Measurements from ENCODE around the gene HSD3B2.

HSD3B2 gene

DNA sequence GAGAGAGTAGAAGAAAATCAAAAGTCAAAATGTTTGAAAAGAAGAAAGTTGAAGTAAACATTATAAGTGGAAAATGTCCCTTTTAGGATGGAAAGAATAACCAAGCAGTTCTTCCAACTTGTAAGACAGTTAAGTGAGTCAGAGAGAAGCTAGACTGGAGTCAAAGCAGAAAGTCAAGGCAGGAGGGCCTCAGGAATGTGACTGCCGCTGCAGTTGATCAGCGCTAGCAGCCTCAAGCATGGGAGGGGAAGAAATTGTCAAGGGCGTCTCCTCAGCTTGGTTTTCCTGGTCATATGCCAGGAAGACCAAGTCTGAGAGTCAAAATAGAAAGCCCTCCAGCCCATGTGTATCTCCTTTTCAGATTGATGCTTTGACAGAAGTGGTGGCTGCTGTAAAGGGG lies 23.2 kb upstream of the HSD3B2 start:
- no peak overlapping the region for H3K4me3 ChIP-seq (ENCODE audit: low read depth, low read length)
- no peak for DNase-seq (ENCODE audit: low read depth)

DNA sequence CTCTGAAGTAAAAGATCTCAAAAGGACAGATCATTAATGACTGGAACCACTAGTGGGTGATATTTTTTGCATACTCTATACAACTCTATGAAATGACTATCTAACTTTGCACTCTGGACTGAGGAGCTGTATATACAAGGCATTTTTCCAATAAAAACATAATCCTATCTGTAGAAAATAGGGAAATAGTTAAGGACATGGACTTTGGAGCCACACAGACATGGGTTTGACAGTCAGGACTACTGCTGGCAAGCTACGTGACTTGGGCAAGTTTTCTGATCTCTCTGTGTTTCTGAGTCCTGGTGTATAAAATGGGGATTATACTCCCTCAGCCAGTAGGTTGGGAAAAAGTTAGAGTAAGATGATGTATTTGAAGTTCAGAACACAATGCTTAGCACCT lies 20.9 kb upstream of the HSD3B2 start:
- no peak overlapping the region for H3K4me3 ChIP-seq (ENCODE audit: low read depth, low read length)
- no peak for DNase-seq (ENCODE audit: low read depth)

DNA sequence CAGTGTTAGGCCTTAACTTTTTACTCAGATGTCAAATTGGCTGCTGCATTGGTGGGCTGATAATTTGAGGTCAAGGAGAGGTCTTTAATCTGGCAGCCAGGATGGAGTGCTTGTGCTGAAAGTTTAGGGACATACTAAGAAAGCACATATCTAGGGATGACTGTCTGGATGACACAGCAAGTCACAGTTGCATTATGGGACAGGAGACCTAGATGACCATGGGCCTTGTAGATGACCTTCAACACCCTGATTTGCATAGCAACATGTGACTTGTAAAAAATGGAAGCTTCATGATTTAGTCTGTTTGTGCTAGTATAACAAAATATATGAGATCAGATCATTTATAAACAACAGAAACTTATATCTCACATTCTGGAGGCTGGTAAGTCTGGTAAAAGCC lies 18.0 kb upstream of the HSD3B2 start:
- no peak for DNase-seq (ENCODE audit: low read depth)
- H3K4me3 ChIP-seq (ENCODE audit: low read depth, low read length), result no peak overlapping the region

DNA sequence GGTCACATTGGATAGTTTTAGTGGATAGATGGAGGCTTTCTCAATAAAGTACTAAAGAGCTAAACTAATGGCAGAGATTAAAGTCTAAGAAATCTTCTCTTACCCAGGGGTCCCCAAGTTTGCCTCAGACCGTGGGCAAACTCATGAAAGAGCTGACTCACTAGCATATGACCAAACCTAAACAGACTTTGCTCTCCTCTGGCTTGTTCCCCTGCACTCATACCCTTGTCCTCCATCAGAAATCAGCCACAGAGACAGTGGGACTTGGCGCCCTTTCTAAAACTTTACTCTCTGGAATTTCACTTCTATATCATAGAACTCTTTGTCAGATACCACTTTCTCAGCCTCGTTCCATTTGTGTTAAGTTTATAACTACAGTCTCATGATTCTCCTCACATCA lies 17.0 kb upstream of the HSD3B2 start:
- DNase-seq (ENCODE audit: low read depth), result no peak
- no peak overlapping the region for H3K4me3 ChIP-seq (ENCODE audit: low read depth, low read length)

DNA sequence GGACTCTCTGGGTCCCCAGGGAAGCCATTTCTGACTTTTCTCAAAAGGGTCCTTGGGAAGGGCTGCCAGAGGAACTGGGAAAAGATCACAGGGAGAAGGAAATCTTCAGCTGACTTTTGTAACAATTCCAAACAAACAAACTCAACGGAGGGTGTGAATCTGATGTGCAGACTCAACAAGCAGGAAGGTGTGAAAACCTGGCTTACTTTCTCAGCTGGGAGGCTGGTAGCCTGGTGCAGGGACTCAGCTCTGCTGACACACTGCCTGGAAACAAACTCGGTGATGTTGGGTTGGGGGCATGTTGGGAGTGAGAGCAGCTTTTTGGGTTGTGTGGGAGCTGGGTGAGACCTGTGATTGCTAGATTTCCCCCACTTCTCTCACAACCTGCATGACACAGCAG lies 10.2 kb upstream of the HSD3B2 start:
- DNase-seq (ENCODE audit: low read depth), result no peak
- H3K4me3 ChIP-seq (ENCODE audit: low read depth, low read length), result no peak overlapping the region

DNA sequence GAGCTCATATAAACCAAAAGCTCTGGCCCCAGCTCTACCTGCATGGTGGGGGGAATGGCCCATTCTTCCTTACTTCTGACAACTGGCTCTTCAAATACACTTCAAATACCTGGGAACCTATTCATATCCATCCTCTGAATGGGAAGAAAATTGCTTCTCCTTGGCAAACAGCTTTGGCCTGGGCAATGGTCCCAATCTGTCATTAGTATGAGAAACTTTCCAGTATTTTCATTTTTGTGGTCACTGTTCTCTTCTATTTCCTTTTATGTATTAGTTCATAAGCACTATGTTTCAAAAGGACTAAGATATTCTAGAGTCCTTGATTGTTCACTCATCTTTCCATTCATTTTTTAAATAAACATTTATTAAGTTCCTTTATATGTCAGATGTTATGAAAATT lies 5.2 kb upstream of the HSD3B2 start:
- no peak for DNase-seq (ENCODE audit: low read depth)
- H3K4me3 ChIP-seq (ENCODE audit: low read depth, low read length), result no peak overlapping the region

DNA sequence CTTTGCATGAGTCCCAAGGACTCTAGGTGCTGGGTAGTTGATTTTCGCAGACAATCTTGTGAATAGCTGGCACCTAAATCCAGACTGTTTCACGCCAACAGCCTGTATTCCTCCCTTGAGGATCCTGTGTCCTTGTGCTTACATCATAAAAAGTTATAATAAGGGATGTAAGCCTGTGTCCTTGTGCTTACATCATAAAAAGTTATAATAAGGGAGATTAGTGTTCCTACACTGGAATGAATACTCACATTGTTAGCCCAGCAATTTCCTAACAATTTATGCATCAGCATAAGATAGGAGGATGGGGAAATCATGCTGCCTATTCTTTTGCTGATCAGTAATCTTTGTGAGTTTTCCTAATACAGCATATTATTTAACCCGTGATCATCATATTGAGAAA lies 4.0 kb upstream of the HSD3B2 start:
- no peak overlapping the region for H3K4me3 ChIP-seq (ENCODE audit: low read depth, low read length)
- no peak for DNase-seq (ENCODE audit: low read depth)

DNA sequence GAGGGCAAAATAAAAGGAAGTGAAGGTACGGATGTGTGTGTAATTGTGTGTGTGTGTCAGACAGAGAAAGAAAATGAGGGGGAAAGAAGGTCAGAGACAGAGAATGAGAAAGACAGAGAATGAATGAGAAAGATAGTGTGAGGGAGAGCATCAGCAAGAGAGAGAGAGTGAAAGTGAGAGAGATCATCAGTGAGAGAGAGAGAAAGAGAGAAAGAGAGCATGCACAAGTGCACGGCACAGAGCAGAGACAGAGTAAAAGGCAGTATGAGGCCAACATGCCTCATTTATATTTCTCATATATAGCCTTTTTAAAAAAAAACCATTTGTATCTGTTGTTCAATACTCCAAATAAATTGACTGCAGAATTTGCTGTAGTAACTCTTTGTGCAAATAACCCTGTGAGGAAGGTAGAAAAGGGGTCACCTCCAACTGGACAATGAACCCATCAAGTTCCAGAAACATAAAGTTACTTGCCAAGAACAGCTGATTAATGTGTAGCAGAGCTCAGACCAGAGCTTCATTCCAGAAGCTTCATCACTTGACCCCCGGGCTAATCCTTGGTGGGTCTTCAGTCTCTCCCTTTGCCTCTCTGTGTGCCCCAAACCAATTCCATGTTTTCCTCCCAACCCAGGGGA lies 1.2 kb downstream of the HSD3B2 start:
- no peak overlapping the region for H3K4me3 ChIP-seq (ENCODE audit: low read depth, low read length)
- no peak for DNase-seq (ENCODE audit: low read depth)

DNA sequence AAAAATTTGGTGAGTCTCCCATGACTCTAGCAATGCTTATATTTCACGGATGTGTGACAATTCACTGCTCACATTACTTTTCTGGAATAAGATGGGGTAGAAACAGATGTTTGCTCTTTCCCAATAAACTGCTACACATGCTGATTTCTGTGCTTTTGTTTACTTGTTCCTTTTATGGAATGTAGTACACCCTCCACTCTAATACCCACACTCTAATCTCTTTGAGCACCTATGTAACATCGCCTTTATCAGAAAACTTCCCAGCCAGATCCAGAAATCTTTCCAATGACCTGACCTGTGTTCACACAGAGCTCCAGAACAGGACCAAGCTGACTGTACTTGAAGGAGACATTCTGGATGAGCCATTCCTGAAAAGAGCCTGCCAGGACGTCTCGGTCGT lies 4.2 kb downstream of the HSD3B2 start:
- DNase-seq (ENCODE audit: low read depth), result no peak
- H3K4me3 ChIP-seq (ENCODE audit: low read depth, low read length), result no peak overlapping the region

DNA sequence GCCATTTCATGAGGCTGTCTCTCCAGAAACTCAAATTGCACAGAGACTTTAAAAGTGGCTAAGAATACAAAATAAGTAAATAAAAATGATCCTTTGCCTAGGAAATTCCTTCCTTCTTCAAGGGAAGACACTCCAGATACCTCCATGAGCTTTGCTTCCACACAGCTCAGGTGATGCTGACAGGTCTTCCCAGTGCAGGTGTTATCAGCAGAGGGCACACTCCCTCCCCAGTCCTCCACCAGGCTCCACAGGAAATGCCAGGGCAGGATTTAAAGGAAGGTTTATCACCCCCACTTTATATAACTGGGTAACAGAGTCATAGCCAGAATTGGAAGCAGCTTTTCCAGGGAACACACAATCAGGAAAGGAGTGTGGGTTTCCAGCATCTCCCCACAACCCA lies 5.7 kb downstream of the HSD3B2 start:
- DNase-seq (ENCODE audit: low read depth), result no peak

DNA sequence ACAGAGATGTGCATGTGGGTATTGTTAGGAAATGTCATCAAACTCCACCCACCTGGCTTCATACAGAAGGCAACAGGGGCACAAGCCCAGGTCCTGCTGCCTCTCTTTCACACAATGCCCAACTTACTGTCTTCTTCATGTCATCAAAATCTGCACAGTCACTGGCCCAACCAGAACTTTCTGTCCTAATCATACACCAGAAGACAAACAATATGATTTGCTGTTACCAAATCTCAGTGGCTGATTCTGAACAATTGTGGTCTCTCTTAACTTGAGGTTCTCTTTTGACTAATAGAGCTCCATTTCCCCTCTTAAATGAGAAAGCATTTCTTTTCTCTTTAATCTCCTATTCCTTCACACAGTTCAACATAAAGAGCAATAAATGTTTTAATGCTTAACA lies 7.7 kb downstream of the HSD3B2 start:
- H3K4me3 ChIP-seq (ENCODE audit: low read depth, low read length), result no peak overlapping the region
- DNase-seq (ENCODE audit: low read depth), result no peak

More for the DNA sequence above, 5.7 kb downstream of the HSD3B2 start:
- no peak overlapping the region for H3K4me3 ChIP-seq (ENCODE audit: low read depth, low read length)

DNA sequence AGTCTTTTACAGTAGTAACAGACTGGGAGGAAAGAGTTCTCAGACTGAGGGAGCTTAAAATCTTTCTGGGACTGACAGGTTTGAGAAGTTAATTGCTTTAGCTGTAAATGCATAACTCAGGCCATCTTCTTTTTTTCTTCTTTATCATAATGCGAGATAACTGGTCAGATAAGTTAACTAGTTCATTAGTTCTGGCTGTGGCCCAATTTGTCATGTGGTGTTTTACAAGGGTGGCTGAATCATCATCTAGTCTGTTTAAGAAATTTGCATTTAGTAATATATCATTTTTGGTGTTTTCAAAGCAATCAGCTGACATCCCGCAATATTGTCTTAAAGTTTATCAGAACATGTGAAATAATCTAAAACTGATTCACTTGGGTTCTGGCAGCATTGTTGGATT lies 14.0 kb downstream of the HSD3B2 start:
- no peak overlapping the region for H3K4me3 ChIP-seq (ENCODE audit: low read depth, low read length)
- DNase-seq (ENCODE audit: low read depth), result no peak

DNA sequence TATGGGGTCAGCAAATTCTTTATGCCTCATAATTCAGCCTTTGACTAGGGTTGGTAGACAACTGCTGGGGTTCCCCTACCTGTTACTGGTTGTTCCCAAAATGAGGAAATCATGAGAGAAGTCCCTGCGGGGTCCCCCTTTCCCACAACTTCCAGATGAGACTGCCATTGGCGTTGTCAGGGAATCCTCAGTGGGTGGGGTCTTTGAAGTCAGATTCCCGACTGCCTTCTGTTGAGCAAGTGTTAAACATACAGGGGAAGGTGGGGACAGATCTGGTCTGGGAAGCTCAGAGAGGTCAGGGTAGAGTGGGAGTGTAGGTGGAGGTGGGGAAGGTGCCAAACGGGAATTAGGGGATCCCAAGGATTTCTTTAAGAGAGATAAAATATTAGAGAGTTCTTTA lies 14.7 kb downstream of the HSD3B2 start:
- no peak for DNase-seq (ENCODE audit: low read depth)
- H3K4me3 ChIP-seq (ENCODE audit: low read depth, low read length), result no peak overlapping the region

DNA sequence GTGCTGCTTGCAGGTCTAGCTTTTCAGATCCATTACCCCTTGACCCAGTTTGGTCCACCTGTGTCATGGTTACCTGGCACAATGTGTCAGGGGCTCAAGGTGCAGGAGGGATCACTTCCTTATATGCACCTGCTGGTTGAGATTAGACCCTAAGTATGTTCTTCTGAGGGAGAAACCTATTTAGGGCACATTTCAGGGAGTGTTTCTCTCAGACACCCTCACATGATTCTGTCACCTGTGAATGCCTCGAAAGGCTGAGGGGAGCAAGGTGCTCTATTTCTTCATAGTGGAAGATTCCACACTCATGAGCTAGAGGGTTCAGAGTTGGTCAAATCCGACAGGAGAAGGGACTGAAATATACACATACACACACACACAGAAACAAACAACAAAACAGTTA lies 15.5 kb downstream of the HSD3B2 start:
- no peak for DNase-seq (ENCODE audit: low read depth)
- no peak overlapping the region for H3K4me3 ChIP-seq (ENCODE audit: low read depth, low read length)

DNA sequence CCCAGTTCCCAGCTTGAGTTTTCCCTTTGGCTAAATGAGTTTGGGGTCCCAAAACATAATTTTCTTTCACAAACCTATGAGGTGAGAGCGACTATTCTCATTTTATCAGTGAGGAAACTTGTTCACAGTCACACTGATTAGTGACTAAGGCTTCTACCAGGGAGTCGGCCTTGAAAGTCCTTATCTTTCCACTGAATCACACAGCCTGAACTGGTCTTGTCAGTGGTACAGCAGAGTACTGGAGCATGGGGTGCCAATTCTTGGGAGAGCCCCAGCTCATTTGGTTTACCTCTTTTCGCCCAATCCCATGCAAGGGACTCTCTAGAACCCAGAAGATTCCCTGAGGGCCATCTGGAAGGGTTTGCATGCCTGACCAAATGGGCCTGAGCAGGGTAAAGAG lies 16.9 kb downstream of the HSD3B2 start:
- H3K4me3 ChIP-seq (ENCODE audit: low read depth, low read length), result no peak overlapping the region
- no peak for DNase-seq (ENCODE audit: low read depth)

DNA sequence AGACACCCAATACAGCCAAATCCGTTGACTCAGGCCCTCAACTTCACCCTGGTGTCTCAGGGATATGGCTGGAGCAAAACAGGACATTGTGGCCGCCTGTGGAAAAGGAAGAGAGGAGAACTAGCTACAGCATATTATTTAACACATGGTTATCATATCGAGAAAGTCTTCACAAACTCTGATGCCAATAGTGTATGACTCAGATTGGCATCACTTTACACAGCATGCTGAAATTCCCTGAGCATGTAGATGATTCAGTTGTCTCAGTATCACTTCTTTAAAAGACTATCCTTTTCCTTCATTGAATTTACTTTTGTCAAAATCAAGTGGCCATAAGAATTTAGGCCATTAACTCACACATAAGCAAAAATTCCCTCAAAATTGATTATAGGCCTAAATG lies 20.1 kb downstream of the HSD3B2 start:
- no peak overlapping the region for H3K4me3 ChIP-seq (ENCODE audit: low read depth, low read length)
- DNase-seq (ENCODE audit: low read depth), result no peak

DNA sequence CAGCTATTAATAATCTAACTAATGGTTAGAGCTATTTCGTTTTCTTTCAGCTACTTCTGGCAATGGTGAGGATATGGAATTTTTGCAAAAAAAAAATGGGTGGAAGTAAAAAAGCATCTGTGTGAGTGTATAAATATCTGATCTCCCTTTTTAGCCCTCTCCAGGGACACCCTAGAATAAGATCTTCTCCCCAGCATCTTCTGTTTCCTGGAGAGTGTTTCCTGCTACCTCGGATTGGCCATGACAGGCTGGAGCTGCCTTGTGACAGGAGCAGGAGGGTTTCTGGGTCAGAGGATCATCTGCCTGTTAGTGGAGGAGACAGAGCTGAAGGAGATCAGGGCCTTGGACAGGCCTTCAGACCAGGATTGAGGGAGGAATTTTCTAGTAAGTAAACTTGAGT lies 23.8 kb downstream of the HSD3B2 start:
- DNase-seq (ENCODE audit: low read depth), result no peak
- no peak overlapping the region for H3K4me3 ChIP-seq (ENCODE audit: low read depth, low read length)

DNA sequence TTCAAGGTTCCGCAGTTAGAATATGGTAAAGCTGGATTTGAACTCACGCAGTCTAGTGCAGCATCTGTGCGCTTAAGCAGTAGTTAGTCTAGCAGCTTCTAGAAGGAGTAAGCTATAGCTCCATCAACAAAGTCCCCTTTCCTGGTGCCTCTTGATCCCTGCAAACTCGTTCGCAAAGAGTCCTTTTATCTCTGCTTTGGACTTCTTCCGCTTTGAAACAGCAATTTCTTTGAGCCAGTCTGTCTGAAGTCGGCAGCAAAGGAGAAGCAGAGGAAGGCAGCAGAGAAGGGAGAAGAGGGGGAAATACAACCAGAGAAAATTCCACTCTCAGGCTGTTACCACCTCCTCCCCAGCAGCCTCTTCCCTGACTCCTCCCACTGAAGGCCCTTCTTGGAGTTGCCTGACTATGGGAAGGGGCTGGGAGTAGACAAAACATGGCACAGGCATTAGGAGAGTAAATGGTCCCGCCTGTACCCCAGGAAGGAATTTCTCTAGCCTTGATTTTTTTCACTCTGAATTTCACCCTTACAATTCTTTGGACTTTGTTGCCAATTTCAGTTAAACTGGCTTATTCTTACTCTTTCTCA lies 25.9 kb downstream of the HSD3B2 start:
- no peak overlapping the region for H3K4me3 ChIP-seq (ENCODE audit: low read depth, low read length)
- no peak for DNase-seq (ENCODE audit: low read depth)

DNA sequence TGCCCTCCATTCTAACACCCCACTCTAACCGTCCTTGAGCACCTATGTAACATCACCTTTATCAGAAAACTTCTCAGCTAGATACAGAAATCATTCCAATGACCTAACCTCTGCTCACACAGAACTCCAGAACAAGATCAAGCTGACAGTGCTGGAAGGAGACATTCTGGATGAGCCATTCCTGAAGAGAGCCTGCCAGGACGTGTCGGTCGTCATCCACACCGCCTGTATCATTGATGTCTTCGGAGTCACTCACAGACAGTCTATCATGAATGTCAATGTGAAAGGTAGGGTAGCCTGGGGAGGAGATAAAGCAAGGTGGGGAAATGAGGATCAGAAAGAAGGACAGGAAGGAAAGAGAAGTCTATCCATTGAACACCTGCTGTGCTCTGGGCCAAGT lies 27.8 kb downstream of the HSD3B2 start:
- DNase-seq (ENCODE audit: low read depth), result no peak
- H3K4me3 ChIP-seq (ENCODE audit: low read depth, low read length), result no peak overlapping the region

DNA sequence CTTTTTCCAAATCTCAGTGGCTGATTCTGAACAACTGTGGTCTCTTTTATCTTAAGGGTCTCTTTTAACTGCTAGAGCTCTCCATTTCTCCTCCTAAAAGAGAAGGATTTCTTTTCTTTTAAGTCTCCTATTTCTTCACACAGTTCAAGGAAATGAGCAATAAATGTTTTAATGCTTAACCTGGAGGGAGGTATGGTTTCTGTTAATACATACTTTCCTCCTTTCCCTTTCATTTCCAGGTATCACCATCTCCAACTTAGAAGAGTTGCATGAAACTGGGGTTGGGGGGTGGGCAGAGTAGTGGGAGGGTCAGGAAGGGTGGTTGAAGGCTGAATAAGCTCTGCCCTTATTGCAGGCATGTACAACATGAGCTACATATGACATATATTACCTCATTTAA lies 31.4 kb downstream of the HSD3B2 start:
- H3K4me3 ChIP-seq (ENCODE audit: low read depth, low read length), result no peak overlapping the region
- DNase-seq (ENCODE audit: low read depth), result no peak

DNA sequence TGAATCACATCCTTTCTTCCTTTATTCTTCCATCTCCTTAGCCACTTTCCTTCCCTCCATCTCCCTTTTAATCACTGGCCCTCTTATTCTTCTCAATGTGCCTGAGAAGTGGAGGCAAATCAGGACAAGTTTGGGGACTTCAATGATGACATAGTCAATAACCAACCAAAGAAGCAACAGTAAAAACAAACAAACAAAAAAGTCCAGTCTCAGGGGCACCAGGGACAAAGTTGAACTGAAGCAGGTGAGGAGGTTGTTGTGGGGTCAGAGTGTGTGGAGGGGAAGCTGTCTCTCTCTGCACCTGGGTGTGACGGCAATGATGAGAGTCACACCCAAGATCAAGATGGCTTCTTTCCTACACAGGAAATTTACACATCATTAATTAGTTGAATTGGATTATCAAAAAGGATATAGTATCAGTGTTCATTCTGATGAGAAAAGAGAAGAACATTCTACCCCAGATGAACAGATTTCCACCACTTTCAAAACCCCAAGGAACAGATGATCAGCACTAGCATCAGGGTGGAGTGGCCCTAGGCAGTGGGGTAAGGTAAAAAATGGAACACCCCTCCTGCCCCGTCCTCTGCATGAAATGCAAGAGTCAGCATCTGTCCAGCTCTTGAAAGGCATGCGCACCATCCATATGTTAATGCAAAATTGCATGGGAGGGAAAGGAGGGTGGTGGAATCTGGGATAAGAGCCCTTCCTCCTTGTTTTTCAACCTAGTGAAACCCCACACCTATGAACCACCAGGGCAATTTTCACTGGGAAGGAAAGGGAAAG lies 32.6 kb downstream of the HSD3B2 start:
- no peak overlapping the region for H3K4me3 ChIP-seq (ENCODE audit: low read depth, low read length)
- DNase-seq (ENCODE audit: low read depth), result no peak
